ENCODE measurements around the gene IDH3A.

DNA sequence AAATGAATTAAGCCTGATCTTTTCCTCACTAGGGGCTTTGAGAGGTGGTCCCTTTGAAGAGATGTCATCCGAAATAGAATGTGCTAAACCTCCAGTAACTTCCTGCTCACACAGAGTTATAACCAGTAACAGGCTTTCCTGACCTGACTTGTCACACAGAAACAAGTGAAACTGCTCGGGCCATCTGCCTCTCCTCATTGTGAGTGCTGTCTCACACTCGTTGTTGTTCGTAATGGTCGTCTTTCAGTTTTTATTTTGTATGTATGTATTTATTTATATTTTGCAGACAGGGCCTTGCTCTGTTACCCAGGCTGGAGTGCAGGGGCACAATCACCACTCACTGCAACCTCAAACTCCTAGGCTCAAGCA lies 61.2 kb downstream of the IDH3A start:
- TF ChIP-seq POLR2A (IDR thresholded peaks at IDR 0.05; ENCODE audit: borderline replicate concordance, extremely low read depth, insufficient read depth, insufficient read length), result no peak
- TF ChIP-seq, protein P1, sequence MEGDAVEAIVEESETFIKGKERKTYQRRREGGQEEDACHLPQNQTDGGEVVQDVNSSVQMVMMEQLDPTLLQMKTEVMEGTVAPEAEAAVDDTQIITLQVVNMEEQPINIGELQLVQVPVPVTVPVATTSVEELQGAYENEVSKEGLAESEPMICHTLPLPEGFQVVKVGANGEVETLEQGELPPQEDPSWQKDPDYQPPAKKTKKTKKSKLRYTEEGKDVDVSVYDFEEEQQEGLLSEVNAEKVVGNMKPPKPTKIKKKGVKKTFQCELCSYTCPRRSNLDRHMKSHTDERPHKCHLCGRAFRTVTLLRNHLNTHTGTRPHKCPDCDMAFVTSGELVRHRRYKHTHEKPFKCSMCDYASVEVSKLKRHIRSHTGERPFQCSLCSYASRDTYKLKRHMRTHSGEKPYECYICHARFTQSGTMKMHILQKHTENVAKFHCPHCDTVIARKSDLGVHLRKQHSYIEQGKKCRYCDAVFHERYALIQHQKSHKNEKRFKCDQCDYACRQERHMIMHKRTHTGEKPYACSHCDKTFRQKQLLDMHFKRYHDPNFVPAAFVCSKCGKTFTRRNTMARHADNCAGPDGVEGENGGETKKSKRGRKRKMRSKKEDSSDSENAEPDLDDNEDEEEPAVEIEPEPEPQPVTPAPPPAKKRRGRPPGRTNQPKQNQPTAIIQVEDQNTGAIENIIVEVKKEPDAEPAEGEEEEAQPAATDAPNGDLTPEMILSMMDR (IDR thresholded peaks at IDR 0.05 in 2 of 3, conservative IDR thresholded peaks at IDR 0.05 in 1 of 3; ENCODE audit: borderline replicate concordance in 1 of 3, insufficient read depth in 1 of 3, low read depth in 2 of 3, low read length in 2 of 3), result no peak
- no peak for TF ChIP-seq POLR2AphosphoS5 (IDR thresholded peaks at IDR 0.05; ENCODE audit: low read depth, low read length)
- TF ChIP-seq EZH2phosphoT487 (IDR thresholded peaks at IDR 0.05; ENCODE audit: borderline replicate concordance), result no peak
- no peak for TF ChIP-seq SP1 (IDR thresholded peaks at IDR 0.05; ENCODE audit: low read depth)
- TF ChIP-seq SRF (IDR thresholded peaks at IDR 0.05; ENCODE audit: low read depth), result no peak
